Naive thymus-derived CD8-positive, alpha-beta T cell (primary cell): ENCODE results near the gene SEC14L1. TPM values are rescaled to one million over a fixed set of nuclear protein-coding genes. Genes with fewer than 3 reads are reported as not detected.
"Not testable (repeated sequence)": the region's sequence is repeated elsewhere in the genome, so short reads cannot be mapped to it uniquely, and the experiment has no call there.

Experiments
- ATAC-seq, 2 donors: fragments of 150-1000 bp; cut with Tn5 transposase in 1 of 2; sonication (Bioruptor Pico), chemical (Tn5 transposase) in 1 of 2; 1 replicate in 1 of 2; 2 replicates in 1 of 2; pipeline ENCODE4 v1.10.0; 2021; ENCODE audit warnings: mild to moderate bottlenecking in 2 of 2, moderate library complexity in 2 of 2
- POLR2A ChIA-PET: fragments of 350-600 bp; sonication (Branson Sonifier 250); formaldehyde crosslinking; loops from one replicate; lab custom pipeline; 2021; ENCODE audit warnings: antibody characterized with exemption; lab: Charles Lee
- DNase-seq, 10 donors: peaks; one replicate each; pipeline versions ENCODE4 v3.0.0 to v3.0.0-alpha.2; 2020 to 2022
- H3K27ac Mint-ChIP-seq, 10 donors: one replicate each; pipeline ENCODE4 v1.8.0; 2020 to 2022; ENCODE audit warnings: mild to moderate bottlenecking in 10 of 10, mixed read lengths in 10 of 10, moderate library complexity in 4 of 10, inconsistent platforms in 1 of 10
- H3K27me3 Mint-ChIP-seq, 5 donors: one replicate each; pipeline ENCODE4 v1.8.0; 2021 to 2022; ENCODE audit warnings: mixed read lengths in 5 of 5
- H3K36me3 Mint-ChIP-seq, 3 donors: one replicate each; pipeline ENCODE4 v1.8.0; 2020 to 2022; ENCODE audit warnings: mixed read lengths in 3 of 3, mild to moderate bottlenecking in 2 of 3, inconsistent platforms in 1 of 3
- H3K4me1 Mint-ChIP-seq, 4 donors: one replicate each; pipeline ENCODE4 v1.8.0; 2021 to 2022; ENCODE audit warnings: mixed read lengths in 4 of 4
- H3K4me3 Mint-ChIP-seq, 10 donors: one replicate each; pipeline ENCODE4 v1.8.0; 2020 to 2022; ENCODE audit warnings: mild to moderate bottlenecking in 10 of 10, mixed read lengths in 10 of 10, moderate library complexity in 6 of 10, inconsistent platforms in 1 of 10
- H3K9me3 Mint-ChIP-seq, 9 donors: one replicate each; pipeline ENCODE4 v1.8.0; 2020 to 2022; ENCODE audit warnings: mixed read lengths in 9 of 9, mild to moderate bottlenecking in 3 of 9, inconsistent platforms in 1 of 9, moderate library complexity in 1 of 9
- polyA plus RNA-seq, 3 donors: library from polyadenylated mRNA; unstranded; fragments of 300-500 nt; fragmentation: Illumina TruSeq; gene quantifications; one replicate each; pipeline ENCODE4 v1.2.3, GENCODE V29; 2021
- total RNA-seq, 8 experiments: library from RNA in 2 of 8; stranded (reverse) in 2 of 8; gene quantifications; one replicate each; pipeline ENCODE4 v1.2.3 and lab custom pipeline; 2021 to 2026

Gene SEC14L1
- total and polyA plus RNA-seq, 5 experiments from 2014 or later: 7.7 to 32.9 (median 9.5) TPM

GRCh38 chr17:77155125-77155524, 14.4 kb downstream of the SEC14L1 start:
- Mint-ChIP-seq H3K4me3 (peak overlapping the region in 1 of 10 donors; percentile 26), H3K4me1 (peaks cover 24 to 58% (median 52%) of the 10 kb centered on the region in 4 donors), H3K36me3 (peaks cover 4 to 42% (median 9%) of the 10 kb centered on the region in 3 donors), H3K9me3 (no peaks in the 10 kb centered on the region), H3K27ac (peak overlapping the region in 7 of 10 donors; percentile 2 to 90 (median 71)), H3K27me3 (no peaks in the 10 kb centered on the region)
- DNase-seq (no peak), ATAC-seq (no peak)
- POLR2A ChIA-PET: interaction anchor here (1.6 kb wide), 1 partner anchor 8 kb away, joined by 3 read pairs; no protein-coding TSS in a partner anchor

- POLR2A ChIA-PET, H3K4me3 Mint-ChIP-seq, H3K27me3 Mint-ChIP-seq, H3K9me3 Mint-ChIP-seq, DNase-seq, ATAC-seq: not testable (repeated sequence)
- H3K27ac Mint-ChIP-seq: peak overlapping the region in 3 of 10 donors; percentile 7 to 11 (median 7)
- H3K4me1 Mint-ChIP-seq: peaks cover 21 to 64% (median 62%) of the 10 kb centered on the region in 4 donors
- H3K36me3 Mint-ChIP-seq: peaks cover 4 to 26% (median 7%) of the 10 kb centered on the region in 3 donors
These were observed 17.0 kb downstream of the SEC14L1 start for GRCh38 chr17:77157766-77158165.

GRCh38 chr17:77160091-77160874, 19.5 kb downstream of the SEC14L1 start:
- peak overlapping the region in 3 of 10 donors; percentile 9 to 42 (median 26) for H3K27ac Mint-ChIP-seq
- H3K4me3 Mint-ChIP-seq: no peak overlapping the region
- no peak for ATAC-seq
- no peaks in the 10 kb centered on the region for H3K27me3 Mint-ChIP-seq
- POLR2A ChIA-PET: interaction anchor here (0.6 kb wide), 1 partner anchor 27 kb away, joined by 3 read pairs; no protein-coding TSS in a partner anchor
- no peak for DNase-seq
- peaks cover 32 to 70% (median 69%) of the 10 kb centered on the region in 4 donors for H3K4me1 Mint-ChIP-seq
- peaks cover 0 to 3% (median 0%) of the 10 kb centered on the region in 9 donors for H3K9me3 Mint-ChIP-seq
- H3K36me3 Mint-ChIP-seq: peaks cover 4 to 26% (median 14%) of the 10 kb centered on the region in 3 donors

- H3K27ac Mint-ChIP-seq: peak overlapping the region in 1 of 10 donors; percentile 26
- no peak overlapping the region for H3K4me3 Mint-ChIP-seq
- DNase-seq (no peak), ATAC-seq (no peak)
- peaks cover 30 to 70% (median 69%) of the 10 kb centered on the region in 4 donors for H3K4me1 Mint-ChIP-seq
- H3K27me3 Mint-ChIP-seq: no peaks in the 10 kb centered on the region
- POLR2A ChIA-PET: interaction anchor here (0.6 kb wide), 2 partner anchors 26 to 322 kb away, joined by 3 read pairs; no protein-coding TSS in a partner anchor
- H3K9me3 Mint-ChIP-seq: peaks cover 0 to 10% (median 3%) of the 10 kb centered on the region in 9 donors
- H3K36me3 Mint-ChIP-seq: peaks cover 4 to 22% (median 21%) of the 10 kb centered on the region in 3 donors
These were observed 20.2 kb downstream of the SEC14L1 start for GRCh38 chr17:77160875-77161530.

GRCh38 chr17:77161953-77162352, 21.2 kb downstream of the SEC14L1 start:
- DNase-seq (no peak), ATAC-seq (no peak)
- POLR2A ChIA-PET: no interaction called here
- Mint-ChIP-seq H3K36me3 (peaks cover 4 to 26% (median 17%) of the 10 kb centered on the region in 3 donors), H3K4me1 (peaks cover 29 to 68% (median 66%) of the 10 kb centered on the region in 4 donors), H3K27me3 (no peaks in the 10 kb centered on the region), H3K4me3 (peak overlapping the region in 2 of 10 donors; percentile 8 to 36), H3K27ac (peak overlapping the region in 5 of 10 donors; percentile 26 to 89 (median 56)), H3K9me3 (peaks cover 0 to 13% (median 5%) of the 10 kb centered on the region in 9 donors)

GRCh38 chr17:77163001-77163400, 22.2 kb downstream of the SEC14L1 start:
- DNase-seq (no peak), ATAC-seq (no peak)
- peaks cover 11 to 33% (median 20%) of the 10 kb centered on the region in 3 donors for H3K36me3 Mint-ChIP-seq
- no peaks in the 10 kb centered on the region for H3K27me3 Mint-ChIP-seq
- H3K4me1 Mint-ChIP-seq: peaks cover 29 to 67% (median 64%) of the 10 kb centered on the region in 4 donors
- no peak overlapping the region for H3K4me3 Mint-ChIP-seq
- H3K27ac Mint-ChIP-seq: peak overlapping the region in 9 of 10 donors; percentile 28 to 89 (median 78)
- POLR2A ChIA-PET: interaction anchor here (0.7 to 2.4 kb wide), 2 partner anchors 23 to 1180 kb away, joined by 4 to 7 read pairs; partner anchors contain the start of gene SEC14L1
- H3K9me3 Mint-ChIP-seq: peaks cover 0 to 22% (median 10%) of the 10 kb centered on the region in 9 donors

- ATAC-seq (no peak), DNase-seq (no peak)
- peak overlapping the region; percentile 34 to 89 (median 75) for H3K27ac Mint-ChIP-seq
- H3K4me1 Mint-ChIP-seq: peaks cover 28 to 63% (median 59%) of the 10 kb centered on the region in 4 donors
- H3K4me3 Mint-ChIP-seq: peak overlapping the region in 2 of 10 donors; percentile 37 to 54
- POLR2A ChIA-PET: interaction anchor here (2.4 kb wide), 1 partner anchor 24 kb away, joined by 7 read pairs; the partner anchor contains the start of gene SEC14L1
- H3K27me3 Mint-ChIP-seq: no peaks in the 10 kb centered on the region
- H3K36me3 Mint-ChIP-seq: peaks cover 14 to 35% (median 19%) of the 10 kb centered on the region in 3 donors
- H3K9me3 Mint-ChIP-seq: peaks cover 0 to 29% (median 16%) of the 10 kb centered on the region in 9 donors
These were observed 22.9 kb downstream of the SEC14L1 start for GRCh38 chr17:77163511-77164280.

GRCh38 chr17:77164483-77165091, 23.8 kb downstream of the SEC14L1 start:
- ATAC-seq (no peak), DNase-seq (no peak)
- no peaks in the 10 kb centered on the region for H3K27me3 Mint-ChIP-seq
- peaks cover 0 to 37% (median 16%) of the 10 kb centered on the region in 9 donors for H3K9me3 Mint-ChIP-seq
- H3K27ac Mint-ChIP-seq: peak overlapping the region; percentile 35 to 87 (median 79)
- peaks cover 28 to 63% (median 59%) of the 10 kb centered on the region in 4 donors for H3K4me1 Mint-ChIP-seq
- peaks cover 17 to 43% (median 21%) of the 10 kb centered on the region in 3 donors for H3K36me3 Mint-ChIP-seq
- peak overlapping the region in 6 of 10 donors; percentile 2 to 42 (median 24) for H3K4me3 Mint-ChIP-seq
- POLR2A ChIA-PET: interaction anchor here (2.4 kb wide), 1 partner anchor 25 kb away, joined by 7 read pairs; the partner anchor contains the start of gene SEC14L1

- ATAC-seq (no peak), DNase-seq (no peak)
- H3K27ac Mint-ChIP-seq: peak overlapping the region in 8 of 10 donors; percentile 12 to 87 (median 76)
- H3K9me3 Mint-ChIP-seq: peaks cover 0 to 39% (median 16%) of the 10 kb centered on the region in 9 donors
- H3K4me3 Mint-ChIP-seq: peak overlapping the region in 3 of 10 donors; percentile 15 to 58 (median 26)
- POLR2A ChIA-PET: no interaction called here
- no peaks in the 10 kb centered on the region for H3K27me3 Mint-ChIP-seq
- H3K4me1 Mint-ChIP-seq: peaks cover 28 to 55% (median 51%) of the 10 kb centered on the region in 4 donors
- H3K36me3 Mint-ChIP-seq: peaks cover 21 to 46% (median 22%) of the 10 kb centered on the region in 3 donors
These were observed 24.8 kb downstream of the SEC14L1 start for GRCh38 chr17:77165577-77165976.

- Mint-ChIP-seq H3K4me3 (no peak overlapping the region), H3K36me3 (peaks cover 20 to 57% (median 27%) of the 10 kb centered on the region in 3 donors), H3K27me3 (no peaks in the 10 kb centered on the region), H3K4me1 (peaks cover 26 to 39% (median 36%) of the 10 kb centered on the region in 4 donors), H3K9me3 (peaks cover 2 to 40% (median 16%) of the 10 kb centered on the region in 9 donors), H3K27ac (peak overlapping the region in 1 of 10 donors; percentile 57)
- no peak for ATAC-seq
- no peak for DNase-seq
- POLR2A ChIA-PET: interaction anchor here (1.6 kb wide), 1 partner anchor 11 kb away, joined by 7 read pairs; no protein-coding TSS in a partner anchor
These were observed 26.9 kb downstream of the SEC14L1 start for GRCh38 chr17:77167472-77168306.
